Measurements from ENCODE around the gene CHADL. TPM values are rescaled to one million over a fixed set of nuclear protein-coding genes. Genes with fewer than 3 reads are reported as not detected.

The CHADL gene
- total and polyA plus RNA-seq, 2 experiments from 2014 or later: 1.8 to 3.3 TPM

- Histone ChIP-seq H3K27ac (no peak overlapping the region), H3K27me3 (no peaks in the 10 kb centered on the region), H3K36me3 (no peaks in the 10 kb centered on the region)
Measured at GRCh38 chr22:41242396-41243117, 1.8 kb upstream of the CHADL start.

GRCh38 chr22:41241133-41241676, 474 bp upstream of the CHADL start:
- TF ChIP-seq CTCF (IDR thresholded peaks at IDR 0.05; ENCODE audit: low read depth, low read length): no peak
- no peak overlapping the region for H3K27ac ChIP-seq
- H3K4me1 ChIP-seq (ENCODE audit: low read depth): no peaks in the 10 kb centered on the region
- no peak overlapping the region for H3K4me3 ChIP-seq
- H3K36me3 ChIP-seq: no peaks in the 10 kb centered on the region
- no peak for DNase-seq (ENCODE audit: low read depth in 1 of 2, low spot score in 1 of 2)
- H3K27me3 ChIP-seq: no peaks in the 10 kb centered on the region
- no peaks in the 10 kb centered on the region for H3K9me3 ChIP-seq (ENCODE audit: low read depth)

More at GRCh38 chr22:41242396-41243117, 1.8 kb upstream of the CHADL start:
- no peak for TF ChIP-seq CTCF (IDR thresholded peaks at IDR 0.05; ENCODE audit: low read depth, low read length)
- no peak overlapping the region for H3K4me3 ChIP-seq
- H3K9me3 ChIP-seq (ENCODE audit: low read depth): no peaks in the 10 kb centered on the region
- DNase-seq (ENCODE audit: low read depth in 1 of 2, low spot score in 1 of 2): no peak
- no peaks in the 10 kb centered on the region for H3K4me1 ChIP-seq (ENCODE audit: low read depth)

DNA sequence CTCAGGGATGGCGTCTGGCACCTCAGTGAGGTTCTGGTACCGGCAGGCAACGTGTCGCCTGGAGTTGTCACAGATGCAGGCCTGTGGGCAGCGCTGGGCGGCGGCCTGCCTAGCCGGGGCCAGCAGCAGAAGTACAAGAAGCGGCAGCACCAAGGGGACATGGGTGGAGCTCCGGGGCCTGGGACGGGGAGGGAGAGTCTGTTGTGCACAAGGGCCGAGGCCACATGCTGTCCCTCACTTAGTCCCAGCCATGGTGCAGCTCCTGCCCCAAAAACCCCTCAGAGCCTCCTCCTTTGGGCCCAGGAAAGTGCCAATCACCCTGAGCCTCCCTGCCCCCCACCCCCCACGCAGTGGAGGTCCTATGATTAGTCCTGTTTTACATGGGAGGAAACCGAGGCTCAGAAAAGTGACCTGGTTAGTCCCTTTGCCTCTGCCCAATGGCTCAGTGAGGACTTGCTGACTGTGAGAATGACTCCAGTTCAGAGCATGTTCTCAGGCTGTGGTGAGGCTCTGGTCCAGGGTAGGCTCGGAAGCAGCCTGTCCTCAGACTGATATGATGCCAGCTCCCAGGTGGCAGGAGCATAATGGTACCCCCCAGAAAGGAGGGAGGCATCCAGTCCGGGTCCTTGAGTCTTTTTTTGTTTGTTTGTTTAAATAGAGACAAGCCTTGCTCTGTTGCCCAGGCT, 1.1 kb downstream of the CHADL start:
- DNase-seq (ENCODE audit: low read depth in 1 of 2, low spot score in 1 of 2): no peak
- H3K4me3 ChIP-seq: no peak overlapping the region
- no peaks in the 10 kb centered on the region for H3K4me1 ChIP-seq (ENCODE audit: low read depth)
- no peaks in the 10 kb centered on the region for H3K9me3 ChIP-seq (ENCODE audit: low read depth)
- no peak for TF ChIP-seq CTCF (IDR thresholded peaks at IDR 0.05; ENCODE audit: low read depth, low read length)
- H3K27me3 ChIP-seq: no peaks in the 10 kb centered on the region
- no peaks in the 10 kb centered on the region for H3K36me3 ChIP-seq
- no peak overlapping the region for H3K27ac ChIP-seq

GRCh38 chr22:41238570-41239442, 1.9 kb downstream of the CHADL start:
- DNase-seq (ENCODE audit: low read depth in 1 of 2, low spot score in 1 of 2): no peak
- no peaks in the 10 kb centered on the region for H3K4me1 ChIP-seq (ENCODE audit: low read depth)
- H3K9me3 ChIP-seq (ENCODE audit: low read depth): no peaks in the 10 kb centered on the region
- no peak for TF ChIP-seq CTCF (IDR thresholded peaks at IDR 0.05; ENCODE audit: low read depth, low read length)
- no peak overlapping the region for H3K27ac ChIP-seq
- H3K4me3 ChIP-seq: no peak overlapping the region
- no peaks in the 10 kb centered on the region for H3K27me3 ChIP-seq
- no peaks in the 10 kb centered on the region for H3K36me3 ChIP-seq

All from cardiac muscle cell (in vitro differentiated cells and primary cell).